ENCODE measurements around the gene LASP1NB.

The LASP1NB gene

GRCh38 chr17:38925263-38925995 lies at the start of gene LASP1NB:
Gene LASP1NB, plus strand, starts transcription at chr17:38925614.
- peak in 1 of 2 donors; percentile 57 for DNase-seq (ENCODE audit: extremely low read depth in 1 of 2, low read depth in 1 of 2)

GRCh38 chr17:38877130-38877851 lies 48.1 kb upstream of the LASP1NB start:
- no peak for DNase-seq (ENCODE audit: extremely low read depth in 1 of 2, low read depth in 1 of 2)

GRCh38 chr17:38879878-38880665 lies 45.3 kb upstream of the LASP1NB start:
- no peak for DNase-seq (ENCODE audit: extremely low read depth in 1 of 2, low read depth in 1 of 2)

- DNase-seq (ENCODE audit: extremely low read depth in 1 of 2, low read depth in 1 of 2) = peak in 1 of 2 donors; percentile 65
These were observed 43.7 kb upstream of the LASP1NB start for GRCh38 chr17:38881600-38882191.

GRCh38 chr17:38882870-38883269 lies 42.5 kb upstream of the LASP1NB start:
- no peak for DNase-seq (ENCODE audit: extremely low read depth in 1 of 2, low read depth in 1 of 2)

GRCh38 chr17:38883592-38884526 lies 41.6 kb upstream of the LASP1NB start:
- DNase-seq (ENCODE audit: extremely low read depth in 1 of 2, low read depth in 1 of 2) = no peak

- no peak for DNase-seq (ENCODE audit: extremely low read depth in 1 of 2, low read depth in 1 of 2)
These were observed 40.2 kb upstream of the LASP1NB start for GRCh38 chr17:38885044-38885727.

GRCh38 chr17:38885728-38886642 lies 39.4 kb upstream of the LASP1NB start:
- no peak for DNase-seq (ENCODE audit: extremely low read depth in 1 of 2, low read depth in 1 of 2)

- no peak for DNase-seq (ENCODE audit: extremely low read depth in 1 of 2, low read depth in 1 of 2)
These were observed 38.8 kb upstream of the LASP1NB start for GRCh38 chr17:38886643-38887010.

GRCh38 chr17:38888842-38889241 lies 36.6 kb upstream of the LASP1NB start:
- DNase-seq (ENCODE audit: extremely low read depth in 1 of 2, low read depth in 1 of 2) = no peak

GRCh38 chr17:38889745-38890409 lies 35.5 kb upstream of the LASP1NB start:
- no peak for DNase-seq (ENCODE audit: extremely low read depth in 1 of 2, low read depth in 1 of 2)

GRCh38 chr17:38890410-38890746 lies 35.0 kb upstream of the LASP1NB start:
- no peak for DNase-seq (ENCODE audit: extremely low read depth in 1 of 2, low read depth in 1 of 2)

- DNase-seq (ENCODE audit: extremely low read depth in 1 of 2, low read depth in 1 of 2) = no peak
These were observed 34.0 kb upstream of the LASP1NB start for GRCh38 chr17:38891441-38891840.

GRCh38 chr17:38892083-38892482 lies 33.3 kb upstream of the LASP1NB start:
- DNase-seq (ENCODE audit: extremely low read depth in 1 of 2, low read depth in 1 of 2) = no peak

GRCh38 chr17:38892620-38893019 lies 32.8 kb upstream of the LASP1NB start:
- DNase-seq (ENCODE audit: extremely low read depth in 1 of 2, low read depth in 1 of 2) = no peak

- no peak for DNase-seq (ENCODE audit: extremely low read depth in 1 of 2, low read depth in 1 of 2)
These were observed 32.3 kb upstream of the LASP1NB start for GRCh38 chr17:38893113-38893512.

- DNase-seq (ENCODE audit: extremely low read depth in 1 of 2, low read depth in 1 of 2) = peak in 1 of 2 donors; percentile 45
These were observed 31.8 kb upstream of the LASP1NB start for GRCh38 chr17:38893607-38894006.

GRCh38 chr17:38894276-38894675 lies 31.1 kb upstream of the LASP1NB start:
- no peak for DNase-seq (ENCODE audit: extremely low read depth in 1 of 2, low read depth in 1 of 2)

All from stimulated activated CD8-positive, alpha-beta memory T cell treated with anti-CD3 and anti-CD28 coated beads, Interleukin-7, amount 100 ng/mL, for 48 hours (primary cell).